ENCODE measurements around the gene NCAPD2.
"Not testable (repeated sequence)": the region's sequence is repeated elsewhere in the genome, so short reads cannot be mapped to it uniquely, and the experiment has no call there.

NCAPD2 gene

DNA sequence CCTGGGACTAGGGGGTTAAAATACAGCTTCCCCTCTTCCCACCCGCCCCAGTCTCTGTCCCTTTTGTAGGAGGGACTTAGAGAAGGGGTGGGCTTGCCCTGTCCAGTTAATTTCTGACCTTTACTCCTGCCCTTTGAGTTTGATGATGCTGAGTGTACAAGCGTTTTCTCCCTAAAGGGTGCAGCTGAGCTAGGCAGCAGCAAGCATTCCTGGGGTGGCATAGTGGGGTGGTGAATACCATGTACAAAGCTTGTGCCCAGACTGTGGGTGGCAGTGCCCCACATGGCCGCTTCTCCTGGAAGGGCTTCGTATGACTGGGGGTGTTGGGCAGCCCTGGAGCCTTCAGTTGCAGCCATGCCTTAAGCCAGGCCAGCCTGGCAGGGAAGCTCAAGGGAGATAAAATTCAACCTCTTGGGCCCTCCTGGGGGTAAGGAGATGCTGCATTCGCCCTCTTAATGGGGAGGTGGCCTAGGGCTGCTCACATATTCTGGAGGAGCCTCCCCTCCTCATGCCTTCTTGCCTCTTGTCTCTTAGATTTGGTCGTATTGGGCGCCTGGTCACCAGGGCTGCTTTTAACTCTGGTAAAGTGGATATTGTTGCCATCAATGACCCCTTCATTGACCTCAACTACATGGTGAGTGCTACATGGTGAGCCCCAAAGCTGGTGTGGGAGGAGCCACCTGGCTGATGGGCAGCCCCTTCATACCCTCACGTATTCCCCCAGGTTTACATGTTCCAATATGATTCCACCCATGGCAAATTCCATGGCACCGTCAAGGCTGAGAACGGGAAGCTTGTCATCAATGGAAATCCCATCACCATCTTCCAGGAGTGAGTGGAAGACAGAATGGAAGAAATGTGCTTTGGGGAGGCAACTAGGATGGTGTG is 42.3 kb downstream of the NCAPD2 start:
- FAIRE-seq, result no peak
- no peak for DNase-seq (ENCODE audit: insufficient read length, low spot score)

DNA sequence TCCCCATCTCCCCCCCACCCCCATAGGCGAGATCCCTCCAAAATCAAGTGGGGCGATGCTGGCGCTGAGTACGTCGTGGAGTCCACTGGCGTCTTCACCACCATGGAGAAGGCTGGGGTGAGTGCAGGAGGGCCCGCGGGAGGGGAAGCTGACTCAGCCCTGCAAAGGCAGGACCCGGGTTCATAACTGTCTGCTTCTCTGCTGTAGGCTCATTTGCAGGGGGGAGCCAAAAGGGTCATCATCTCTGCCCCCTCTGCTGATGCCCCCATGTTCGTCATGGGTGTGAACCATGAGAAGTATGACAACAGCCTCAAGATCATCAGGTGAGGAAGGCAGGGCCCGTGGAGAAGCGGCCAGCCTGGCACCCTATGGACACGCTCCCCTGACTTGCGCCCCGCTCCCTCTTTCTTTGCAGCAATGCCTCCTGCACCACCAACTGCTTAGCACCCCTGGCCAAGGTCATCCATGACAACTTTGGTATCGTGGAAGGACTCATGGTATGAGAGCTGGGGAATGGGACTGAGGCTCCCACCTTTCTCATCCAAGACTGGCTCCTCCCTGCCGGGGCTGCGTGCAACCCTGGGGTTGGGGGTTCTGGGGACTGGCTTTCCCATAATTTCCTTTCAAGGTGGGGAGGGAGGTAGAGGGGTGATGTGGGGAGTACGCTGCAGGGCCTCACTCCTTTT is 43.1 kb downstream of the NCAPD2 start:
- TF ChIP-seq, protein P1, sequence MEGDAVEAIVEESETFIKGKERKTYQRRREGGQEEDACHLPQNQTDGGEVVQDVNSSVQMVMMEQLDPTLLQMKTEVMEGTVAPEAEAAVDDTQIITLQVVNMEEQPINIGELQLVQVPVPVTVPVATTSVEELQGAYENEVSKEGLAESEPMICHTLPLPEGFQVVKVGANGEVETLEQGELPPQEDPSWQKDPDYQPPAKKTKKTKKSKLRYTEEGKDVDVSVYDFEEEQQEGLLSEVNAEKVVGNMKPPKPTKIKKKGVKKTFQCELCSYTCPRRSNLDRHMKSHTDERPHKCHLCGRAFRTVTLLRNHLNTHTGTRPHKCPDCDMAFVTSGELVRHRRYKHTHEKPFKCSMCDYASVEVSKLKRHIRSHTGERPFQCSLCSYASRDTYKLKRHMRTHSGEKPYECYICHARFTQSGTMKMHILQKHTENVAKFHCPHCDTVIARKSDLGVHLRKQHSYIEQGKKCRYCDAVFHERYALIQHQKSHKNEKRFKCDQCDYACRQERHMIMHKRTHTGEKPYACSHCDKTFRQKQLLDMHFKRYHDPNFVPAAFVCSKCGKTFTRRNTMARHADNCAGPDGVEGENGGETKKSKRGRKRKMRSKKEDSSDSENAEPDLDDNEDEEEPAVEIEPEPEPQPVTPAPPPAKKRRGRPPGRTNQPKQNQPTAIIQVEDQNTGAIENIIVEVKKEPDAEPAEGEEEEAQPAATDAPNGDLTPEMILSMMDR (IDR thresholded peaks at IDR 0.05; ENCODE audit: insufficient read depth, missing control alignments), result no peak
- FAIRE-seq (no peak), DNase-seq (ENCODE audit: insufficient read length, low spot score) (no peak)

More for the DNA sequence above, 42.3 kb downstream of the NCAPD2 start:
- TF ChIP-seq, protein P1 (IDR thresholded peaks at IDR 0.05; ENCODE audit: insufficient read depth, missing control alignments), result no peak

DNA sequence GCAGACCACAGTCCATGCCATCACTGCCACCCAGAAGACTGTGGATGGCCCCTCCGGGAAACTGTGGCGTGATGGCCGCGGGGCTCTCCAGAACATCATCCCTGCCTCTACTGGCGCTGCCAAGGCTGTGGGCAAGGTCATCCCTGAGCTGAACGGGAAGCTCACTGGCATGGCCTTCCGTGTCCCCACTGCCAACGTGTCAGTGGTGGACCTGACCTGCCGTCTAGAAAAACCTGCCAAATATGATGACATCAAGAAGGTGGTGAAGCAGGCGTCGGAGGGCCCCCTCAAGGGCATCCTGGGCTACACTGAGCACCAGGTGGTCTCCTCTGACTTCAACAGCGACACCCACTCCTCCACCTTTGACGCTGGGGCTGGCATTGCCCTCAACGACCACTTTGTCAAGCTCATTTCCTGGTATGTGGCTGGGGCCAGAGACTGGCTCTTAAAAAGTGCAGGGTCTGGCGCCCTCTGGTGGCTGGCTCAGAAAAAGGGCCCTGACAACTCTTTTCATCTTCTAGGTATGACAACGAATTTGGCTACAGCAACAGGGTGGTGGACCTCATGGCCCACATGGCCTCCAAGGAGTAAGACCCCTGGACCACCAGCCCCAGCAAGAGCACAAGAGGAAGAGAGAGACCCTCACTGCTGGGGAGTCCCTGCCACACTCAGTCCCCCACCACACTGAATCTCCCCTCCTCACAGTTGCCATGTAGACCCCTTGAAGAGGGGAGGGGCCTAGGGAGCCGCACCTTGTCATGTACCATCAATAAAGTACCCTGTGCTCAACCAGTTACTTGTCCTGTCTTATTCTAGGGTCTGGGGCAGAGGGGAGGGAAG is 43.9 kb downstream of the NCAPD2 start:
- TF ChIP-seq, protein P1 (IDR thresholded peaks at IDR 0.05; ENCODE audit: insufficient read depth, missing control alignments), result peak; percentile 83
- not testable (repeated sequence) for FAIRE-seq
- peak; percentile 67 for DNase-seq (ENCODE audit: insufficient read length, low spot score)

DNA sequence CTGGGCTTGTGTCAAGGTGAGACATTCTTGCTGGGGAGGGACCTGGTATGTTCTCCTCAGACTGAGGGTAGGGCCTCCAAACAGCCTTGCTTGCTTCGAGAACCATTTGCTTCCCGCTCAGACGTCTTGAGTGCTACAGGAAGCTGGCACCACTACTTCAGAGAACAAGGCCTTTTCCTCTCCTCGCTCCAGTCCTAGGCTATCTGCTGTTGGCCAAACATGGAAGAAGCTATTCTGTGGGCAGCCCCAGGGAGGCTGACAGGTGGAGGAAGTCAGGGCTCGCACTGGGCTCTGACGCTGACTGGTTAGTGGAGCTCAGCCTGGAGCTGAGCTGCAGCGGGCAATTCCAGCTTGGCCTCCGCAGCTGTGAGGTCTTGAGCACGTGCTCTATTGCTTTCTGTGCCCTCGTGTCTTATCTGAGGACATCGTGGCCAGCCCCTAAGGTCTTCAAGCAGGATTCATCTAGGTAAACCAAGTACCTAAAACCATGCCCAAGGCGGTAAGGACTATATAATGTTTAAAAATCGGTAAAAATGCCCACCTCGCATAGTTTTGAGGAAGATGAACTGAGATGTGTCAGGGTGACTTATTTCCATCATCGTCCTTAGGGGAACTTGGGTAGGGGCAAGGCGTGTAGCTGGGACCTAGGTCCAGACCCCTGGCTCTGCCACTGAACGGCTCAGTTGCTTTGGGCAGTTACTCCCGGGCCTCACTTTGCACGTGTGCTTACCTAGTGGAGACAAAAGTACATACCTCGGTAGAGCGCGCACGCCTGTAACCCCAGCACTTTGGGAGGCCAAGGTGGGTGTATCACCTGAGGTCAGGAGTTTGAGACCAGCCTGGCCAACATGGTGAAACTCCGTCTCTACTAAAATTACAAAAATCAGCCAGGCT is 44.8 kb downstream of the NCAPD2 start:
- no peak for FAIRE-seq
- no peak for DNase-seq (ENCODE audit: insufficient read length, low spot score)
- TF ChIP-seq, protein P1 (IDR thresholded peaks at IDR 0.05; ENCODE audit: insufficient read depth, missing control alignments), result no peak

DNA sequence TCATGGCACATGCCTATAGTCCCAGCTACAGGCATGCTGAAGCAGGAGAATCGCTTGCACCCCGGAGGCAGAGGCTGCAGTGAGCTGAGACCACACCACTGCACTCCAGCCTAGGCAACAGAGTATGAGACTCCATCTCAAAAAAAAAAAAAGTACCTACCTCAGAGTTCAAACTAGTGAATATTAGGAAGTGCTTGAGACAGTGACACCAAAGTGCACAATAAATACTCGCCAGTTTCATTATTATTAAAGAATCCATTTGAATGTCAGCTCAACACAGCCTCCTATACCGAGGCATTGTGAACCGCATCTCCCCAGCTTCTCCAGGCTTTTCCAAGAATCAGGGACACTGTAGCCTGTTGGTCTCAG is 45.4 kb downstream of the NCAPD2 start:
- no peak for FAIRE-seq
- DNase-seq (ENCODE audit: insufficient read length, low spot score), result no peak
- TF ChIP-seq, protein P1 (IDR thresholded peaks at IDR 0.05; ENCODE audit: insufficient read depth, missing control alignments), result no peak

DNA sequence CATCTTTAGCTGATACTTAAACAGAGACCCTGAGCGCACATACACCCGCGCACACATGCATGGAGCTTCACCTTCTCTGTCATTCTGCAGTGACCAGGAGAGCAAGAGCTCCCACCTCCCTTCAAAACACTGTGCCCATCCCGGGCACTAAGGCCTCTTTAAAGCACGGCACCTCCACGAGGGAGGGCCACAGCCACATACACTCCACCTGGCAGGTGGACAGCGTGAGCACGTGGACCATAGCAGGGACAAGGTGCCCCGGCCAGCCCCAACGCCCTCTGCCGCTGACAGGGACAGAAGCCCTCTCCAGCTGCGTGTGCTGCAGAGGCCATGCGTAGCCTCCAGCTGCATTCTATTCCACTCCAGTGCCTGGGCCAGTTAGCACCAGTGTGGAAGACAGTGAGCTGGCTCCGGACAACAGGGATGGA is 45.8 kb downstream of the NCAPD2 start:
- FAIRE-seq (no peak), DNase-seq (ENCODE audit: insufficient read length, low spot score) (no peak)
- TF ChIP-seq, protein P1 (IDR thresholded peaks at IDR 0.05; ENCODE audit: insufficient read depth, missing control alignments), result no peak

All from D721Med (cell line).